HEK293T (cell line): Measurements from ENCODE around the gene COMMD1.

ENCODE experiments used
- CTCF ChIA-PET: fragments of 350-600 bp; formaldehyde crosslinking; extraction: SDS; loops from one replicate; lab custom pipeline; 2021; ENCODE audit warnings: antibody characterized with exemption, inconsistent platforms; lab: Yijun Ruan, JAX
- POLR2A ChIA-PET: fragments of 350-600 bp; formaldehyde crosslinking; extraction: SDS; loops from one replicate; lab custom pipeline; 2020; ENCODE audit warnings: antibody characterized with exemption, inconsistent platforms; lab: Yijun Ruan, JAX
- DNase-seq: peaks from one replicate; pipeline ENCODE4 v3.0.0; 2012; ENCODE audit warnings: mixed read lengths; ENCODE audit errors: extremely low spot score
- ARNT ChIP-seq: fragments of 450-650 bp; IDR thresholded peaks from 2 replicates; pipeline ENCODE4 v1.6.1; 2017; ENCODE audit warnings: mild to moderate bottlenecking
- BHLHE40 ChIP-seq: fragments of 450-650 bp; IDR thresholded peaks from 2 replicates; pipeline ENCODE4 v1.6.1; 2016; ENCODE audit warnings: mild to moderate bottlenecking, moderate library complexity, borderline replicate concordance
- CTBP1 ChIP-seq: fragments of 450-650 bp; IDR thresholded peaks from 2 replicates; pipeline ENCODE4 v1.6.1; 2016; ENCODE audit warnings: borderline replicate concordance
- ELF4 ChIP-seq: fragments of 450-650 bp; IDR thresholded peaks from 2 replicates; pipeline ENCODE4 v1.6.1; 2017; ENCODE audit warnings: antibody characterized with exemption
- FOXA1 ChIP-seq: fragments of 450-650 bp; IDR thresholded peaks from 2 replicates; pipeline ENCODE4 v1.6.1; 2016; ENCODE audit warnings: mild to moderate bottlenecking
- FOXK2 ChIP-seq: fragments of 450-650 bp; IDR thresholded peaks from 2 replicates; pipeline ENCODE4 v1.6.1; 2016; ENCODE audit warnings: mild to moderate bottlenecking
- FOXM1 ChIP-seq: fragments of 450-650 bp; IDR thresholded peaks from 2 replicates; pipeline ENCODE4 v1.6.1; 2017; ENCODE audit warnings: mild to moderate bottlenecking, borderline replicate concordance
- HDGF ChIP-seq: fragments of 450-650 bp; IDR thresholded peaks from 2 replicates; pipeline ENCODE4 v1.6.1; 2017; ENCODE audit warnings: antibody characterized with exemption, borderline replicate concordance
- L3MBTL2 ChIP-seq: fragments of 450-650 bp; conservative IDR thresholded peaks from 2 replicates; pipeline ENCODE4 v1.6.1; 2016; ENCODE audit warnings: mild to moderate bottlenecking
- LEF1 ChIP-seq: fragments of 450-650 bp; IDR thresholded peaks from 2 replicates; pipeline ENCODE4 v1.6.1; 2017; ENCODE audit warnings: mild to moderate bottlenecking, borderline replicate concordance
- NFRKB ChIP-seq: fragments of 450-650 bp; IDR thresholded peaks from 2 replicates; pipeline ENCODE4 v1.6.1; 2016; ENCODE audit warnings: mild to moderate bottlenecking, moderate library complexity
- PKNOX1 ChIP-seq: fragments of 450-650 bp; IDR thresholded peaks from 2 replicates; pipeline ENCODE4 v1.6.1; 2016
- SP1 ChIP-seq: fragments of 450-650 bp; IDR thresholded peaks from 2 replicates; pipeline ENCODE4 v1.6.1; 2017
- SUZ12 ChIP-seq: fragments of 450-650 bp; IDR thresholded peaks from 2 replicates; pipeline ENCODE4 v1.6.1; 2016; ENCODE audit warnings: mild to moderate bottlenecking
- TARDBP ChIP-seq: fragments of 450-650 bp; IDR thresholded peaks from 2 replicates; pipeline ENCODE4 v1.6.1; 2016
- ZNF384 ChIP-seq: fragments of 450-650 bp; IDR thresholded peaks from 2 replicates; pipeline ENCODE4 v1.6.1; 2016

COMMD1 gene

GRCh38 chr2:62046141-62046540, 140.7 kb downstream of the COMMD1 start:
- TF ChIP-seq L3MBTL2: no peak
- no peak for TF ChIP-seq LEF1
- no peak for TF ChIP-seq SUZ12
- no peak for TF ChIP-seq TARDBP
- no peak for TF ChIP-seq ARNT
- no peak for TF ChIP-seq NFRKB
- no peak for TF ChIP-seq SP1
- no peak for TF ChIP-seq CTBP1
- no peak for TF ChIP-seq ZNF384
- no peak for TF ChIP-seq BHLHE40
- CTCF ChIA-PET: no interaction called here

GRCh38 chr2:62050456-62051045, 145.1 kb downstream of the COMMD1 start:
- CTCF ChIA-PET: interaction anchor here (0.6 kb wide), 1 partner anchor 11 kb away, joined by 5 read pairs; no protein-coding TSS in a partner anchor

More at GRCh38 chr2:62046141-62046540, 140.7 kb downstream of the COMMD1 start:
- DNase-seq: no peak
- POLR2A ChIA-PET: no interaction called here

GRCh38 chr2:62054029-62054791, 148.7 kb downstream of the COMMD1 start:
- CTCF ChIA-PET: no interaction called here
- POLR2A ChIA-PET: no interaction called here
- TF ChIP-seq L3MBTL2 (no peak), BHLHE40 (no peak), NFRKB (no peak), FOXK2 (no peak), PKNOX1 (no peak), LEF1 (no peak), FOXM1 (no peak), HDGF (no peak), ARNT (no peak), ELF4 (no peak), TARDBP (no peak)

More at GRCh38 chr2:62050456-62051045, 145.1 kb downstream of the COMMD1 start:
- no peak for DNase-seq
- POLR2A ChIA-PET: no interaction called here
- TF ChIP-seq FOXK2: no peak
- TF ChIP-seq NFRKB: no peak
- no peak for TF ChIP-seq FOXA1
- TF ChIP-seq HDGF: no peak
- no peak for TF ChIP-seq ARNT
- TF ChIP-seq TARDBP: no peak
- no peak for TF ChIP-seq PKNOX1
- TF ChIP-seq ZNF384: no peak
- no peak for TF ChIP-seq SP1
- TF ChIP-seq L3MBTL2: no peak
- TF ChIP-seq SUZ12: no peak
- TF ChIP-seq CTBP1: no peak
- TF ChIP-seq BHLHE40: no peak
- no peak for TF ChIP-seq ELF4
- TF ChIP-seq FOXM1: no peak
- TF ChIP-seq LEF1: no peak

DNA sequence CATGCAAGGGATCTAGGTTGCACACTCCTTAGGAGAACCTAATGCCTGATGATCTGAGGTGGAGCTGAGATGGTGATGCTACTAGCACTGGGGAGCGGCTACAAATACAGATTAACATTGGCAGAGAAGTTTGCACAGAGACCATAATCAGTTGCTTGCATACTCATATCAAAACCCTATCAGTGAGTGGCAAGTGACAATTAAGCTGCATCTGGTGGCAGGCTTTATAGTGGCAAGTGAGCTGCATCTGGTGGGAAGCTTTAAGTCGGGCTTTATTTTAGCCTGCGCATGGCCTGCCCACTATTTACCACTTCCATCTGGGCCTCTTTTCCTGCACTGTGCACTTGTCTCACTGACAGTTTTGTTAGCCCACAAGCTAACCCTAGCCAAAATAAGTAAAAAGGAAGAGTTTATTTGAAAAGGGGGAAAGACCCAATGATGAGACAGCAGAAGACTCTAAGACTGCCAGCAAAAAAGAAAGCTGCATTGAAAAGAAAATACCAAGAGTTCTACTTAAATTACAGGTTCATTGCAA, 149.5 kb downstream of the COMMD1 start:
- ChIA-PET CTCF (no interaction called here), POLR2A (no interaction called here)
- TF ChIP-seq HDGF (no peak), ARNT (no peak), PKNOX1 (no peak), L3MBTL2 (no peak), ELF4 (no peak), FOXM1 (no peak), FOXA1 (no peak), LEF1 (no peak), SP1 (no peak), TARDBP (no peak), FOXK2 (no peak), SUZ12 (no peak), CTBP1 (no peak), NFRKB (no peak), BHLHE40 (no peak), ZNF384 (no peak)
- DNase-seq: no peak

More at GRCh38 chr2:62054029-62054791, 148.7 kb downstream of the COMMD1 start:
- DNase-seq: no peak

GRCh38 chr2:62055724-62056336, 150.4 kb downstream of the COMMD1 start:
- no peak for DNase-seq
- POLR2A ChIA-PET: no interaction called here
- CTCF ChIA-PET: no interaction called here
- no peak for TF ChIP-seq SUZ12
- no peak for TF ChIP-seq SP1
- TF ChIP-seq FOXA1: no peak
- no peak for TF ChIP-seq ELF4
- no peak for TF ChIP-seq PKNOX1
- TF ChIP-seq L3MBTL2: no peak
- no peak for TF ChIP-seq LEF1
- no peak for TF ChIP-seq HDGF
